ENCODE measurements around the gene STING1.

DNA sequence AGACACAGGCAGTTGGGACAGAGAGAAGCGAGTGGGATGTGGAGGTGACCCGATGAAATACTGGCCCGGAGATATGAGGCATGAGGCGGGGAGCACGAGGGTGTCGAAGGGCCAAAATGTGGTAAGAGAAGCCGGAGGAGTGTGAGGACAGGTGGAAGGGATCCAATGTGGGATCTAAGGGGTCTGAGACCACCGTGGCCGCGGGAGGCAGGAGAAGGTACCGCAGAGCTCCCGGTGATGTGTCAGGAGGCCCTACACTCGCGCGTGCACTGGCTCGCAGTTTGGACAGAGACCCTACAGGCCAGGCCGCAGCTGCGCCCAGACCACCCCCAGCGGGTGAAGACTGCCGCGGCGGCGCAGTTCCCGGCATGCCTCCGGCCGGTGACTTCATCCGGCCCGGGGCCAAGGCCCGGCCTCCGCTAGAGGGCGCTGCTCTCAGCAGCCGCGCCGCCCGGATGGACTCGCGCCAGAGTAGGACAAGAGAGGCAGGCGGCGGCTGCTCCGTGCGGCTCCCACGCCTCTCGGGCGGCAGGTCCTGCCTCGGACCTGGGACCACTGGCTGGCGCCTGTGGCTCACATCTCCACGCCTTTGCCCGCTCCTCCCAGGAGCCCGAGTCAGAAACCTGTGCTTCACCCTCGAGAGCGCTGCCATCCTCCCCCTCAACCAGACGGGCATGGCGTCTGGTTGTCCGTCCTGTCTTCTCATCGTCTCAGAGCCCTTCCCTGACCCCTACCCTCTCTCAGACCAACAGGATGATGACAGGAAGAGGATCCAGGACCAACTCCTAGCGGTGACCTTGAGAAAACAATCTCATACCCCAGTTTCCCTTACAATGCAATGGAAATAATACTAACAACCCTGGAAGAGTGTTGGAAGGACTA lies 35.4 kb upstream of the STING1 start:
- TF ChIP-seq, protein P1, sequence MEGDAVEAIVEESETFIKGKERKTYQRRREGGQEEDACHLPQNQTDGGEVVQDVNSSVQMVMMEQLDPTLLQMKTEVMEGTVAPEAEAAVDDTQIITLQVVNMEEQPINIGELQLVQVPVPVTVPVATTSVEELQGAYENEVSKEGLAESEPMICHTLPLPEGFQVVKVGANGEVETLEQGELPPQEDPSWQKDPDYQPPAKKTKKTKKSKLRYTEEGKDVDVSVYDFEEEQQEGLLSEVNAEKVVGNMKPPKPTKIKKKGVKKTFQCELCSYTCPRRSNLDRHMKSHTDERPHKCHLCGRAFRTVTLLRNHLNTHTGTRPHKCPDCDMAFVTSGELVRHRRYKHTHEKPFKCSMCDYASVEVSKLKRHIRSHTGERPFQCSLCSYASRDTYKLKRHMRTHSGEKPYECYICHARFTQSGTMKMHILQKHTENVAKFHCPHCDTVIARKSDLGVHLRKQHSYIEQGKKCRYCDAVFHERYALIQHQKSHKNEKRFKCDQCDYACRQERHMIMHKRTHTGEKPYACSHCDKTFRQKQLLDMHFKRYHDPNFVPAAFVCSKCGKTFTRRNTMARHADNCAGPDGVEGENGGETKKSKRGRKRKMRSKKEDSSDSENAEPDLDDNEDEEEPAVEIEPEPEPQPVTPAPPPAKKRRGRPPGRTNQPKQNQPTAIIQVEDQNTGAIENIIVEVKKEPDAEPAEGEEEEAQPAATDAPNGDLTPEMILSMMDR (conservative IDR thresholded peaks at IDR 0.05; ENCODE audit: low read length): peak; percentile 87
- no peak for TF ChIP-seq EZH2phosphoT487 (IDR thresholded peaks at IDR 0.05; ENCODE audit: borderline replicate concordance)
